Trophoblast cell (in vitro differentiated cells and primary cell): ENCODE data around the gene SPATA2.

Experiments used
- DNase-seq, 2 donors: peaks; one replicate each; pipeline ENCODE4 v3.0.0-alpha.2; 2016
- H2AFZ ChIP-seq: 2 replicates; pipeline ENCODE4 v1.6.1; 2013; ENCODE audit warnings: low read length, moderate library complexity, mild to moderate bottlenecking; ENCODE audit not compliant: insufficient read depth, poor library complexity
- H2AK5ac ChIP-seq: 2 replicates; pipeline ENCODE4 v1.6.1; 2013; ENCODE audit warnings: mild to moderate bottlenecking, low read length
- H2BK120ac ChIP-seq: 2 replicates; pipeline ENCODE4 v1.6.1; 2013; ENCODE audit warnings: low read length, mild to moderate bottlenecking, moderate library complexity; ENCODE audit not compliant: insufficient read depth, poor library complexity
- H2BK12ac ChIP-seq: 2 replicates; pipeline ENCODE4 v1.6.1; 2013; ENCODE audit warnings: mild to moderate bottlenecking, low read length, moderate library complexity
- H2BK5ac ChIP-seq: 2 replicates; pipeline ENCODE4 v1.6.1; 2013; ENCODE audit warnings: low read length, low read depth, moderate library complexity, mild to moderate bottlenecking; ENCODE audit not compliant: poor library complexity
- H3K14ac ChIP-seq: 2 replicates; pipeline ENCODE4 v1.6.1; 2013; ENCODE audit warnings: mild to moderate bottlenecking, low read length
- H3K18ac ChIP-seq: 2 replicates; pipeline ENCODE4 v1.6.1; 2013; ENCODE audit warnings: mild to moderate bottlenecking, low read length
- H3K23ac ChIP-seq: 2 replicates; pipeline ENCODE4 v1.6.1; 2013; ENCODE audit warnings: low read length
- H3K27ac ChIP-seq: 2 replicates; pipeline ENCODE4 v1.5.1; 2013; ENCODE audit warnings: low read depth, mild to moderate bottlenecking, inconsistent platforms, low read length, moderate library complexity
- H3K27me3 ChIP-seq: 2 replicates; pipeline ENCODE4 v1.6.1; 2013; ENCODE audit warnings: inconsistent platforms, mild to moderate bottlenecking, low read length, moderate library complexity; ENCODE audit not compliant: insufficient read depth
- H3K36me3 ChIP-seq, 2 experiments: 1 replicate in 1 of 2; 2 replicates in 1 of 2; pipeline ENCODE4 v1.6.1; 2013; ENCODE audit warnings: low read length in 2 of 2, mild to moderate bottlenecking in 2 of 2, moderate library complexity in 1 of 2; ENCODE audit not compliant: insufficient read depth in 2 of 2, control insufficient read depth in 1 of 2
- H3K4ac ChIP-seq: 2 replicates; pipeline ENCODE4 v1.6.1; 2013; ENCODE audit warnings: low read depth, mild to moderate bottlenecking, low read length, moderate library complexity
- H3K4me1 ChIP-seq, 2 experiments: 1 replicate in 1 of 2; 2 replicates in 1 of 2; pipeline ENCODE4 v1.6.1; 2013; ENCODE audit warnings: low read length in 2 of 2, mild to moderate bottlenecking in 2 of 2, moderate library complexity in 1 of 2; ENCODE audit not compliant: insufficient read depth in 2 of 2, control insufficient read depth in 1 of 2
- H3K4me2 ChIP-seq: 2 replicates; pipeline ENCODE4 v1.6.1; 2013; ENCODE audit warnings: inconsistent platforms, mild to moderate bottlenecking, low read length, moderate library complexity
- H3K4me3 ChIP-seq: 2 replicates; pipeline ENCODE4 v1.5.1; 2013; ENCODE audit warnings: mild to moderate bottlenecking, low read depth, low read length, inconsistent platforms
- H3K79me1 ChIP-seq: one replicate; pipeline ENCODE4 v1.6.1; 2013; ENCODE audit warnings: low read length
- H3K79me2 ChIP-seq: 2 replicates; pipeline ENCODE4 v1.6.1; 2013; ENCODE audit warnings: low read length, mild to moderate bottlenecking; ENCODE audit not compliant: control insufficient read depth, insufficient read depth, poor library complexity
- H3K9ac ChIP-seq: 2 replicates; pipeline ENCODE4 v1.6.1; 2013; ENCODE audit warnings: mild to moderate bottlenecking, low read length
- H3K9me3 ChIP-seq: 2 replicates; pipeline ENCODE4 v1.6.1; 2013; ENCODE audit warnings: low read depth, mild to moderate bottlenecking, control low read depth, inconsistent platforms, low read length; ENCODE audit not compliant: insufficient read depth
- H4K12ac ChIP-seq: 2 replicates; pipeline ENCODE4 v1.6.1; 2013; ENCODE audit warnings: low read depth, mild to moderate bottlenecking, low read length, moderate library complexity
- H4K8ac ChIP-seq: 2 replicates; pipeline ENCODE4 v1.6.1; 2013; ENCODE audit warnings: low read depth, mild to moderate bottlenecking, low read length, moderate library complexity
- H4K91ac ChIP-seq: one replicate; pipeline ENCODE4 v1.6.1; 2013; ENCODE audit warnings: low read depth, mild to moderate bottlenecking, low read length, moderate library complexity
- WGBS: extraction: QIAGEN DNeasy Blood & Tissue Kit; methylation state at CpG from one replicate; pipeline ENCODE4 v1.1.7; 2013; ENCODE audit warnings: missing lambda C conversion rate; ENCODE audit not compliant: insufficient read length, insufficient coverage; ENCODE audit errors: extremely low coverage; 5-methylcytosine and 5-hydroxymethylcytosine counted together

The SPATA2 gene

DNA sequence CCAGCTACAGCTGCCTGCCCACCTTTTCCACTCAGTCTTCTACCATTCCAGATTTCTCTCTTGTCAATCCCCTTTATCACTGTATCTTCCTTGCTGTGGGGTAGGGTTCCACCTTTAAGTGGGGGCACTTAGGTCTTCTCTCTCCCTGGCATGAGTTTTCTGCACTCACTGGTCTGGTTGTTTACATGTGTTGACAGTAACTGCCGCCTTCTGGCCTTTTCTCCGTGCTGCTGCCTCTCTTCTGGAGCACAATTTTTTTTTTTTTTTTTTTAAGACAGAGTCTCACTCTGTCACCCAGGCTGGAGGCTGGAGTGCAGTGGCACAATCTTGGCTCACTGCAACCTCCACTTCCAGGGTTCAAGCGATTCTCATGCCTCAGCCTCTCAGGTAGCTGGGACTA is 32.8 kb upstream of the SPATA2 start:
- no peak overlapping the region for H3K4ac ChIP-seq
- no peak overlapping the region for H3K27ac ChIP-seq
- H4K12ac ChIP-seq, result no peak overlapping the region
- H2AFZ ChIP-seq, result no peak overlapping the region
- no peak overlapping the region for H3K23ac ChIP-seq
- no peaks in the 10 kb centered on the region for H3K79me1 ChIP-seq
- H3K4me1 ChIP-seq, result no peaks in the 10 kb centered on the region
- no peak overlapping the region for H2AK5ac ChIP-seq
- no peak overlapping the region for H4K8ac ChIP-seq
- H2BK120ac ChIP-seq, result no peak overlapping the region
- no peak overlapping the region for H3K9ac ChIP-seq
- DNase-seq, result no peak
- no peak overlapping the region for H3K4me3 ChIP-seq
- H3K36me3 ChIP-seq, result peaks cover 42 to 62% of the 10 kb centered on the region in 2 experiments
- no CpG with 5 or more reads among the region's 3 CpGs for WGBS
- no peak overlapping the region for H2BK5ac ChIP-seq
- H3K9me3 ChIP-seq, result no peaks in the 10 kb centered on the region
- H3K4me2 ChIP-seq, result no peak overlapping the region
- H3K14ac ChIP-seq, result no peak overlapping the region
- no peak overlapping the region for H3K18ac ChIP-seq
- H2BK12ac ChIP-seq, result no peak overlapping the region
- H4K91ac ChIP-seq, result no peak overlapping the region
- no peaks in the 10 kb centered on the region for H3K27me3 ChIP-seq
- no peaks in the 10 kb centered on the region for H3K79me2 ChIP-seq

DNA sequence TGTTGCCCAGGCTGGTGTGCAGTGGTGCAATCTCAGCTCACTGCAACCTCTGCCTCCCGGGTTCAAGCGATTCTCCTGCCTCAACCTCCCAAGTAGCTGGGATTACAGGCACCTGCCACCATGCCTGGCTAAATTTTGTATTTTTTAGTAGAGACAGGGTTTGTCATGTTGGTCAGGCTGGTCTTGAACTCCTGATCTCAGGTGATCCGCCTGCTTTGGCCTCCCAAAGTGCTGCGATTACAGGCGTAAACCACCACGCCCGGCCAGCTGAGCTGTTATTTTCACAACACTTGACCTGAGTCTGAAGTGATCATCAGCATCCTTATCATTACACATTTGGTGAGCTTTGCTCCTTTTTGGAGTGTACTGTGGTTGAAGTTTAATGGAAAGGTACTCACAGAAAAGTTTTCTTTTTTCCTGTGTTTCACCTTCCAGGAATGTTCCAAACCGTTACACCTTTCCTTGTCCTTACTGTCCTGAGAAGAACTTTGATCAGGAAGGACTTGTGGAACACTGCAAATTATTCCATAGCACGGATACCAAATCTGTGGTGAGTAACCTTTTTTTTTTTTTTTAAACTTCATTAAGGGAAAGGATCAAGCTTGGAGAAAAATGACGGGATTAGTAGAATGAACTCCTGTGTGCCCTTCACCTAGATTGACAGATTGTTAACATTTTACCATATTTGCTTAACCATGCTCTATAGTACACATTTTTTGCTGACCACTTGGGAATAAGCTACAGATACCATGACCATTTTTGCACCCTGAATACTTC is 30.6 kb upstream of the SPATA2 start:
- no peak overlapping the region for H4K91ac ChIP-seq
- H2AK5ac ChIP-seq, result no peak overlapping the region
- no peak overlapping the region for H2BK120ac ChIP-seq
- H3K23ac ChIP-seq, result no peak overlapping the region
- H3K27me3 ChIP-seq, result no peaks in the 10 kb centered on the region
- no peak overlapping the region for H3K18ac ChIP-seq
- no peak for DNase-seq
- no peak overlapping the region for H2BK5ac ChIP-seq
- no peak overlapping the region for H3K4me3 ChIP-seq
- H3K4ac ChIP-seq, result no peak overlapping the region
- no peak overlapping the region for H2BK12ac ChIP-seq
- H3K36me3 ChIP-seq, result peaks cover 41 to 64% of the 10 kb centered on the region in 2 experiments
- H3K14ac ChIP-seq, result no peak overlapping the region
- no CpG with 5 or more reads among the region's 10 CpGs for WGBS
- no peak overlapping the region for H3K9ac ChIP-seq
- no peak overlapping the region for H4K12ac ChIP-seq
- H3K79me2 ChIP-seq, result no peaks in the 10 kb centered on the region
- no peak overlapping the region for H2AFZ ChIP-seq
- H3K27ac ChIP-seq, result no peak overlapping the region
- H3K4me2 ChIP-seq, result no peak overlapping the region
- H4K8ac ChIP-seq, result no peak overlapping the region
- no peaks in the 10 kb centered on the region for H3K9me3 ChIP-seq
- no peaks in the 10 kb centered on the region for H3K4me1 ChIP-seq
- H3K79me1 ChIP-seq, result no peaks in the 10 kb centered on the region

DNA sequence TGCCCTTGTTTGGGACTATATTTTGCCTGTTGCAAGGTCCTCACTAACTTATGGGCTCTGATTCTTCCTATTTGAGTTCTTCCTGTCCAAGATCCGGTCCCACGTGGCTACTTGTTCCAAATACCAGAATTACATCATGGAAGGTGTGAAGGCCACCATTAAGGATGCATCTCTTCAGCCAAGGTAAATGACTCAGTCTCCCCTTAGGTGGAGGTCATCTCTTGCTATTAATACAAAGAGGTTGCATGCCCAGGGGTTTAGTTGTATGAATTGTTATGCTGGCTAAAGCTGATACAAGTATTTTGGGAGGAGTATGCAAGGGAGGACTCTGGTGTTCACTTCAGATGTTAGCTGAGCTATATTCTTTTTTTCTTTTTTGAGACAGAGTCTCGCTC is 30.0 kb upstream of the SPATA2 start:
- no peak overlapping the region for H3K27ac ChIP-seq
- no peak overlapping the region for H4K8ac ChIP-seq
- H3K27me3 ChIP-seq, result no peaks in the 10 kb centered on the region
- H3K79me2 ChIP-seq, result no peaks in the 10 kb centered on the region
- H3K4me2 ChIP-seq, result no peak overlapping the region
- no peak overlapping the region for H3K18ac ChIP-seq
- H3K4ac ChIP-seq, result no peak overlapping the region
- no peak overlapping the region for H2BK120ac ChIP-seq
- no peak overlapping the region for H3K4me3 ChIP-seq
- no peak overlapping the region for H2BK5ac ChIP-seq
- H2BK12ac ChIP-seq, result no peak overlapping the region
- no CpG with 5 or more reads among the region's 3 CpGs for WGBS
- no peaks in the 10 kb centered on the region for H3K79me1 ChIP-seq
- H3K9me3 ChIP-seq, result no peaks in the 10 kb centered on the region
- no peak overlapping the region for H3K14ac ChIP-seq
- no peak overlapping the region for H3K9ac ChIP-seq
- H3K4me1 ChIP-seq, result no peaks in the 10 kb centered on the region
- H3K36me3 ChIP-seq, result peaks cover 38 to 60% of the 10 kb centered on the region in 2 experiments
- no peak overlapping the region for H3K23ac ChIP-seq
- no peak overlapping the region for H4K12ac ChIP-seq
- H2AK5ac ChIP-seq, result no peak overlapping the region
- H2AFZ ChIP-seq, result no peak overlapping the region
- DNase-seq, result no peak
- no peak overlapping the region for H4K91ac ChIP-seq

DNA sequence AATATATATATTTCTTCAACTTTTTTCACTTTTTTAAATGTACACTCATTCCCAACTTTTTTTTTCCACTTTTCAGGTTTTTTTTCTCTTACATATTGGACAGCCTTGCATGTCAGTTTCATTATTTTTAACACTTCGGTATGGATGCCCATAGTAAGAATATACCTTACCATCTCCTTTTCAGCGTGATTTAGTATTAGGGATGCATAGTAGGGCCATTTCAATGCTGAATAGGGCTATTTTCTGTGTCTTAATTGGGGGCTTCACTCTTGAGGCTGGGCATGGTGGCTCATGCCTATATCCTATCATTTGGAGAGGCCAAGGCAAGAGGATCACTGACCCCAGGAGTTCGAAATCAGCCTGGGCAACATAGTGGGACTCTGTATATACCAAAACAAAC is 27.6 kb upstream of the SPATA2 start:
- WGBS, result no CpG with 5 or more reads among the region's 3 CpGs

More for the DNA sequence above, 27.6 kb upstream of the SPATA2 start:
- no peak overlapping the region for H2BK5ac ChIP-seq
- no peak overlapping the region for H3K4me2 ChIP-seq
- no peak overlapping the region for H3K14ac ChIP-seq
- H3K4me3 ChIP-seq, result no peak overlapping the region
- no peak overlapping the region for H3K27ac ChIP-seq
- no peaks in the 10 kb centered on the region for H3K27me3 ChIP-seq
- H3K23ac ChIP-seq, result no peak overlapping the region
- H3K9me3 ChIP-seq, result peaks cover 2% of the 10 kb centered on the region
- no peak overlapping the region for H4K12ac ChIP-seq
- no peaks in the 10 kb centered on the region for H3K4me1 ChIP-seq
- no peak overlapping the region for H3K4ac ChIP-seq
- no peak overlapping the region for H2AK5ac ChIP-seq
- H3K36me3 ChIP-seq, result peaks cover 24 to 39% of the 10 kb centered on the region in 2 experiments
- H3K9ac ChIP-seq, result no peak overlapping the region
- no peaks in the 10 kb centered on the region for H3K79me1 ChIP-seq
- no peak overlapping the region for H2BK120ac ChIP-seq
- H3K79me2 ChIP-seq, result peaks cover 3% of the 10 kb centered on the region
- no peak overlapping the region for H4K91ac ChIP-seq
- no peak overlapping the region for H3K18ac ChIP-seq
- no peak overlapping the region for H4K8ac ChIP-seq
- H2AFZ ChIP-seq, result no peak overlapping the region
- H2BK12ac ChIP-seq, result no peak overlapping the region
- no peak for DNase-seq
